Activated CD4-positive, alpha-beta T cell treated with anti-CD3 and anti-CD28 coated beads for 24 hours (primary cell): ENCODE measurements around the gene CACNA1S.

Experiments
- DNase-seq, 2 donors: peaks; one replicate each; pipeline ENCODE4 v3.0.0-alpha.2; 2020; ENCODE audit warnings: low read depth in 2 of 2

CACNA1S gene

GRCh38 chr1:201140235-201140940, 28.2 kb upstream of the CACNA1S start:
- DNase-seq = no peak

- no peak for DNase-seq
These were observed 27.5 kb upstream of the CACNA1S start for GRCh38 chr1:201139756-201140155.

GRCh38 chr1:201139306-201139705, 27.1 kb upstream of the CACNA1S start:
- no peak for DNase-seq

DNA sequence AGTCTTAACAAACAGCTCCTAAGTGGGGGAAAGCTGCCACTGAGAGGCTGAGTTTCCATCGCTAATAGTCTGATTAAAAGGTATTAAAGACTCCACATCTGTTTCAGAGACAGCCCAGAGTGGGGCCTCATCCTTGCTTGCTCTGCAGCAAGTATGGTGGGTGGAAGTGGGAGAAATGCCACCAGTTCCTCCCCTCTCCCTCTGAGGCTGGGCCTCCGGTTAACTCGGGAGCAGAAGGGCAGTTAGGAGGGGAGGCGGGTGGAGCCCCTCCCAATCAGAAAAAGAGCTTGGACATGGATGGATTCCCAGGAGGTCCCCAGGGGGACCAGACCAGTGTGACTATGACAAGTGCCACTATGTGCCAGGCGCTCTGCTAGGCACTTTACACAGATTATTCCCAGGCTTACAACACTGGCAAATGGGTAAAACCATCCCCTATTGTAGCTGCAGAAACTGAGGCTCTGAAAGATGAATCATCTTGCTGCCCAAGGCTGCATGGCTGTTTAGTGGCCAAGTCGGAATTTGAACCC, 26.1 kb upstream of the CACNA1S start:
- DNase-seq = no peak

- no peak for DNase-seq
These were observed 25.5 kb upstream of the CACNA1S start for GRCh38 chr1:201137579-201138310.

- DNase-seq = no peak
These were observed 24.8 kb upstream of the CACNA1S start for GRCh38 chr1:201137024-201137392.

DNA sequence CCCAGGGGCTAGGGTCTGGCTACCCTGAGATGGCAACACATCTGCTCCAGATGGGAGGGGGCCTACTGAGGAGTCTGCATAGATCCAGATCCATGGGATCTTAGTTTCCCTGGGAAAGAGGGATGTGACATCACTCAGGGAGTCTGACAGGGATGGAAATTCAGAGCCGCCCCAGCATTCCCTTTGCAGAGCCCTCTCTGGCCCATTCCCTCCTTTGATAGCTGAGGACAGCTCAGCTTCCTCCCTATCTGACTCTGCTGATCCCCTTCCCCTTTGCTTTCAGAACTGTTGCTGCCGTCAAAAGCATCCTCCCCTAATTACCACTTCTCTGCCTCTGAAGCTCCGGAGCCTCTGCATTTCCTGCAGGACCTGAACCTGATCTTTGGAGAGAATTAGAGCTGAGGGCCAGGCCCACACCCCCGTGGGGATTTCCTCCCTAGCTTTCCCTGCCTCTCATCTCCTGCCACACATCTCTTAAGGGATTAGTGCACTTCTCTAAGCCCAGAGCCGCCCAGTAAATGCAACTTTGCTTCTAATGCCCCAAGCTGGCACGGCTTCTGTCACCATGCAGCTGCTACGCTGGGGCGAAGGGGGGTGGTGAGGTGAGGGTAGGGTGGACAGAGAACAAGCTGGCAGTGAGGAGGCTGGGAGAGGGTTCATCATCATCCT, 24.3 kb upstream of the CACNA1S start:
- no peak for DNase-seq

- no peak for DNase-seq
These were observed 22.2 kb upstream of the CACNA1S start for GRCh38 chr1:201134405-201134804.

DNA sequence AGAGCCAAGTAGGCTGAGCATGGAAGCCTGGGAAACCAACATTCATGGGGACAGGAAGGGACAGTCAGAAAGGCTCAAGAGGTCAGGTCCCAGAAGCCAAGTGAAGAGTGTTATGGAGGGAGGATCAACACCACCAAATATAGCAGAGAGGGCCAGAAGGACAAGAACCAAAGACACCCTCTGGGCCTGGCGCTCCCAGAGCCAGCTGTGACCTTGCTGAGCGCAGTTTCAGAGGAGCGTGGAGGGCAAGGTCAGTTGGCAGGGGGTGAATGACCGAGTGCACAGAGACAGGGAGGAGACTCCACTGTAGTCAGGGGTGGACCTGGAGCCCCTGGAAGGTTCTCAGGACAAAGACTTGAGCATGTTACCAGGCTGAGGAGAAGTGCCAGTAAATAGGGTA, 19.2 kb upstream of the CACNA1S start:
- DNase-seq = no peak

DNA sequence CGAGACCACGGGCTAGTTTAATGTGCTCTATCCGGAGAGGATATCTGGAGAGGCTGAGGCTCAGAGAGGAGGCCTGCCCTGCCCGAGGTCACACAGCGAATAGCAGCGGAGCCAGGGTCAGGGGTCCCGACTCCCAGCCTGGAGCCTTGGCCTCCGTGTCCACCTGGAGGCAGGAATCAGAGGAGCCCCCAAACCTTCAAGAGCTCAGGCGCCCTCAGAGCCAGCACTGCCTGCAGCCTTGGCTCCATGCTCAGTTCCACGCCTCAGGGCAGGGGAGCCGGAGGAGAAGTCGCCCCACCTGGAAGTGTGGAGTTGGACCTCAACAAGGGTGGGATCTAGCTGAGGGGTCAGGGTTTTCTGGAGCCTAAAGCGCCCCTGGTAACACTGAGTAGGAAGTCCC, 16.7 kb upstream of the CACNA1S start:
- DNase-seq = no peak

GRCh38 chr1:201128476-201128875, 16.2 kb upstream of the CACNA1S start:
- no peak for DNase-seq

- DNase-seq = no peak
These were observed 15.7 kb upstream of the CACNA1S start for GRCh38 chr1:201127755-201128455.

GRCh38 chr1:201126832-201127754, 14.9 kb upstream of the CACNA1S start, which contains the start of gene ASCL5:
TSS of gene ASCL5 (minus strand) at chr1:201127184. CDS start at chr1:201115372, 11,812 bp downstream.
- DNase-seq = no peak

GRCh38 chr1:201126463-201126831, 14.2 kb upstream of the CACNA1S start:
- DNase-seq = no peak

- no peak for DNase-seq
These were observed 13.6 kb upstream of the CACNA1S start for GRCh38 chr1:201125800-201126199.

DNA sequence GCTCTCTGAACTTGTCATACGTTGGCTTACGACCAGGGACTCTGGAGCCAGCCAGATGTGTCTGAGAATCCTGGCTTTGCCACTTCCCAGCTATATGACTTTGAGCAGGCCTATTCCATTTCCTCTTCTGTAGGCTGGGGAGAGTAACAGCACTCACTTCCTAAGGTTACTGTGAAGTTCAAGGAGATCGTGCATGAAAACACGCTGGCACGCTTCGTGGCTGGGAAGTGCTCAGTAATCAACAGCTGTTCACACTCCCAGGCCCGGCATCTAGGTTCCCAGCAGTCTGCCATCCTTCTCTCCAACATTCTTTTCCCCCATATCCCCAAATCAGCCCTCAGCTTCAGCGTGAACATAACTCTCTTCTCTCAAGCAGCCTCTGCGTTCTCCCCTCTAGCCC, 12.8 kb upstream of the CACNA1S start:
- DNase-seq = no peak

- DNase-seq = no peak
These were observed 11.6 kb upstream of the CACNA1S start for GRCh38 chr1:201123866-201124265.

- DNase-seq = no peak
These were observed 10.2 kb upstream of the CACNA1S start for GRCh38 chr1:201122321-201122957.

- peak; percentile 10 to 50 for DNase-seq
These were observed 7.3 kb upstream of the CACNA1S start for GRCh38 chr1:201119206-201120197.
